Choroid plexus epithelial cell (primary cell): ENCODE data around the gene ITPR3.

Experiments used
- DNase-seq: peaks from one replicate; pipeline ENCODE4 v3.0.0-alpha.2; 2010; ENCODE audit warnings: low read depth
- H3K4me3 ChIP-seq: 2 replicates; pipeline ENCODE4 v1.5.1; 2011; ENCODE audit warnings: low read depth, mild to moderate bottlenecking, control low read depth, low read length, moderate library complexity
- TF ChIP-seq, protein P1 (sequence below): conservative IDR thresholded peaks from 2 replicates; pipeline ENCODE4 v1.5.1; 2011; ENCODE audit warnings: low read depth, mild to moderate bottlenecking, control low read depth, inconsistent platforms, low read length, moderate library complexity

ITPR3 gene

DNA sequence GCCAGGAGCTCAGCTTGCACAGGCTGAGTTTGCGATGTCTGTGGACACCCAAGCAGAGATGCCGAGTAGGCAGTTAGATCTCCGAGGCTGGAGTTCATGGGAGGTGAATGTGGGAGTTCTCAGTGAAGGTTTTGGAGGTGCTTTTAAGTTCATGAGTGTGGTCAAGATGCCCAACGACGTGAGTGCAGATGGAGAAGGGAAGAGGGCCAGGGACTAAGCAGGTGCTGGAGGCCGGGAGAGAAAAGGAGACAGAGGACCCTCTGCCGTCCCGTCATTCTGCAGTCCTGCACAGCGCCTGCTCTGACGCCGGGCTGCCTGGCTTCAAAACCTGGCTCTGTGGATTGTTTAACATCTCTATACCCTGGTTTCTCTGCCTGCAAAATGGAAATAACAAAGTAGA lies 15.5 kb downstream of the ITPR3 start:
- no peak for DNase-seq
- TF ChIP-seq, protein P1, sequence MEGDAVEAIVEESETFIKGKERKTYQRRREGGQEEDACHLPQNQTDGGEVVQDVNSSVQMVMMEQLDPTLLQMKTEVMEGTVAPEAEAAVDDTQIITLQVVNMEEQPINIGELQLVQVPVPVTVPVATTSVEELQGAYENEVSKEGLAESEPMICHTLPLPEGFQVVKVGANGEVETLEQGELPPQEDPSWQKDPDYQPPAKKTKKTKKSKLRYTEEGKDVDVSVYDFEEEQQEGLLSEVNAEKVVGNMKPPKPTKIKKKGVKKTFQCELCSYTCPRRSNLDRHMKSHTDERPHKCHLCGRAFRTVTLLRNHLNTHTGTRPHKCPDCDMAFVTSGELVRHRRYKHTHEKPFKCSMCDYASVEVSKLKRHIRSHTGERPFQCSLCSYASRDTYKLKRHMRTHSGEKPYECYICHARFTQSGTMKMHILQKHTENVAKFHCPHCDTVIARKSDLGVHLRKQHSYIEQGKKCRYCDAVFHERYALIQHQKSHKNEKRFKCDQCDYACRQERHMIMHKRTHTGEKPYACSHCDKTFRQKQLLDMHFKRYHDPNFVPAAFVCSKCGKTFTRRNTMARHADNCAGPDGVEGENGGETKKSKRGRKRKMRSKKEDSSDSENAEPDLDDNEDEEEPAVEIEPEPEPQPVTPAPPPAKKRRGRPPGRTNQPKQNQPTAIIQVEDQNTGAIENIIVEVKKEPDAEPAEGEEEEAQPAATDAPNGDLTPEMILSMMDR, result no peak
- H3K4me3 ChIP-seq, result no peak overlapping the region

DNA sequence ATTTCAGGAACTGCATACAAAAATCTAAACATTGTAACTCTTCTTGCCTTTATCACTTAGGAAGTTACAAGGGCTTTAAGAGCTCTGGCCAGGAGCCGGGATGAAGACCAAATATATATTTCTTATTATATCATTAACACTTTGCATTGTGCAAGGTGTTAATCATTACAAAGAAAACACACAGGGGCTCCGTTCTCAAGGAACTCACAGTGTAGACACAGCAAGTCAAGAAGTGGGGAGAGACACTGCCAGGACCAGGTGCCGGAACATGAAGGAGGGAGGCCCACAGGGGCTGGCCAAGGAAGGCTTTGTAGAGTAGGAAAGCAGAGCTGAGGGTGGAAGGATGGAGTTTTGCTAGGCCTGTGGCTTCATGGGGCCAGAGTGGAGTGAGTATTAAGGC lies 17.4 kb downstream of the ITPR3 start:
- TF ChIP-seq, protein P1, result no peak
- H3K4me3 ChIP-seq, result no peak overlapping the region

DNA sequence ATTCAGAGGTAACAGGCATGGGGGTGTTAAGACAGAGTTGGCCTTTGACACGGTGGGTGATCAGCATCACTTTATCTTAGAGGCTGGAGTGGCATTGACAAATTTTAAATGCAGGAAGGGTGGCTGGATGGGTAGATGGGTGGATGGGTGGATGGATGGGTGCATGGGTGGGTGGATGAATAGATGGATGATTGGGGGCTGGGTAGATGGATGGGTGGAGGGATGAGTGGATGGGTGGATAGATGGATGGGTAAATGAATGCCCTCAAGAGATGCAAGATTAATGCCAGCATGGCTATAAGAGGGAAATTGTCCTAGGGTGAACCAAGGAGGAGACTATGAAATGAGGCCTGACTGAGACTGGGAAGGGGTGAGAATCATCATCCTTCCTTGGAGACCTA lies 18.4 kb downstream of the ITPR3 start:
- no peak overlapping the region for H3K4me3 ChIP-seq
- TF ChIP-seq, protein P1, result no peak
- DNase-seq, result no peak

More for the DNA sequence above, 17.4 kb downstream of the ITPR3 start:
- no peak for DNase-seq

DNA sequence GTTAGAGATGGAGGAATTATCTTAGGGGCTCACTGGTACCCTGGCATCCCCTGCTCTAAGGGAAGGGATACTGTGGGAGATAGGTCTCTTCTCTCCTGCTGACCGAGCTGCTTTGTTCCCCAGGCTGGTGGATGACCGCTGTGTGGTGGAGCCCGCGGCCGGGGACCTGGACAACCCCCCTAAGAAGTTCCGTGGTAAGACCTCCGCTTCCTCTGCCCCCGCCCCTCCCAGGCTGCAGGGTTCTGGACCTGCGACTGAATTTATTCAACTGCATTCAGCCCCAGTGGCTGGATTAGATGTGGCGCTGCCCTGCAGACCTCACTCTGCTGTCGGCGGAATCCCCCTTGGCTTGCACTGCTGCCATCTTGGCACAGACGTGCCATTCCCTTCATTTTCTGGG lies 19.2 kb downstream of the ITPR3 start:
- TF ChIP-seq, protein P1, result no peak
- no peak overlapping the region for H3K4me3 ChIP-seq
- DNase-seq, result no peak

DNA sequence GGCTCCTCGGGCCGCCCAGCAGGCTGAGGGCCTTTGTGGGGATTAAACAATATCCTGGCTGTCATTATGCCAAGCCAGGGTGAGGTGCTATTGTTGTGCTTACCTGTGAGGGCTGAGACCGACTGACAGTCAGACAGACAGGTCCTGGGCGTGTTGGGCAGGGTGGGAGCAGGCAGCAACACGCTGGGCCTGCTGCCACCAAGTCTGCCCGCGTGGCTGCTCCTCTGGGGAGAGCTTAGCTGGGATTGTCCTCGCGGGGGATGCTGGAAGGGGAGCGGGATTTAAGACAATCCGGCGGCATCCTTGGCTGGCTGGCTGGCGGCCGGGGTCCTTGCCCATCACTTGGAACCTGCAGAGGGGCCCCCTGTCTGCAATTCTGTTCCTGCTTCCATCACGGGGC lies 20.0 kb downstream of the ITPR3 start:
- no peak for DNase-seq
- TF ChIP-seq, protein P1, result no peak
- H3K4me3 ChIP-seq, result no peak overlapping the region

DNA sequence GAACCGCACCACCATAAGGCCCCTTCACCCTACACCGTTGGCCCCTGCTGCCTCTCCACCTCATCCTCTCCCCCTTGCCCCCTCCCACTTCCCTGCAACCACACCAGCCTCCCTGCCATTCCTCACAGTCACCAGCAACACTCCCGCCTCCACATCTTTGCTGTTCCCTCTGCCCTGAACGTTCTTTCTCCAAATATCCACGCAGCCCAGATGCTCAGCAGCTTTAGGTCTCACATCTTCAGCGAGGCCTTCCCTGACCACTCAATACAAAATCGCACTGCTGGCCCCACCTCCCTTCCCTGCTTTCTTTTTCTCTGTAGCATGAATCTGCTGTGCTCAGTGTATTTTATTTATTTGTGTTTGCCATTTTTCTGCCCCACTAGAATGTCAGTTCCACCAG lies 20.5 kb downstream of the ITPR3 start:
- H3K4me3 ChIP-seq, result no peak overlapping the region
- TF ChIP-seq, protein P1, result no peak
- no peak for DNase-seq

DNA sequence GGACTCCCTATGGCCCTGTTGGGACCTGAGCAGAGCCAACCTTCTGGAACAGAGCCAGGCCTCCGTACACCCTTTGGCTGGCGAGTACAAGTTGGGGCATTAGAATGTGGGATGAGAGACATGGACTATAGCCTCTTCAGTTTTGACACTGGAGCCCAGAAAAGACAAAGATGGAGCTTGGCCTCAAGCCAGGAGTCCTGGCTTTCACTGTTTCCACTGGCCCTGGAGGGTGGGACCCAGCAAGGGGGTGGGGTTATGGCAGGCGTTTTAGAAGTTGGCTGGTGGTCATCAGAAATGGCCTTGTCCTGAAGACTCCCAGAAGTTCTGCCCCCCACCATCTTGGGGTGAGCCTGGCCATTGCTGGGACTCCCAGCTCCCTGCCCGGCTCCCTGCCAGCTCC lies 21.8 kb downstream of the ITPR3 start:
- TF ChIP-seq, protein P1, result no peak
- no peak for DNase-seq
- no peak overlapping the region for H3K4me3 ChIP-seq
